Activated naive CD8-positive, alpha-beta T cell treated with anti-CD3 and anti-CD28 coated beads, Interleukin-2, amount 10 ng/mL, durations not matched to agents 7 days and 5 days (primary cell): ENCODE results near the gene WNT2B. TPM values are rescaled to one million over a fixed set of nuclear protein-coding genes. Genes with fewer than 3 reads are reported as not detected.
"Not testable (repeated sequence)": the region's sequence is repeated elsewhere in the genome, so short reads cannot be mapped to it uniquely, and the experiment has no call there.

Experiments used
- ATAC-seq: fragments of 150-1000 bp; cut with Tn5 transposase; one replicate; pipeline ENCODE4 v1.10.0; 2021; ENCODE audit warnings: low read depth, moderate library complexity
- POLR2A ChIA-PET: fragments of 350-600 bp; sonication (Branson Sonifier 250); formaldehyde crosslinking; loops from one replicate; lab custom pipeline; 2021; ENCODE audit warnings: antibody characterized with exemption; lab: Charles Lee
- DNase-seq: peaks from one replicate; pipeline ENCODE4 v3.0.0; 2021
- H3K27ac Mint-ChIP-seq: one replicate; pipeline ENCODE4 v1.8.0; 2022; ENCODE audit warnings: mild to moderate bottlenecking, mixed read lengths
- H3K27me3 Mint-ChIP-seq: one replicate; pipeline ENCODE4 v1.8.0; 2022; ENCODE audit warnings: mild to moderate bottlenecking, moderate library complexity, mixed read lengths
- H3K36me3 Mint-ChIP-seq: one replicate; pipeline ENCODE4 v1.8.0; 2021; ENCODE audit warnings: mild to moderate bottlenecking, mixed read lengths
- H3K4me1 Mint-ChIP-seq: one replicate; pipeline ENCODE4 v1.8.0; 2021; ENCODE audit warnings: mixed read lengths
- H3K4me3 Mint-ChIP-seq: one replicate; pipeline ENCODE4 v1.8.0; 2022; ENCODE audit warnings: mild to moderate bottlenecking, moderate library complexity, mixed read lengths
- H3K9me3 Mint-ChIP-seq: one replicate; pipeline ENCODE4 v1.8.0; 2021; ENCODE audit warnings: mixed read lengths
- total RNA-seq, 2 experiments: library from RNA; stranded (reverse); gene quantifications; one replicate each; pipeline ENCODE4 v1.2.3, GENCODE V29; 2021

Gene WNT2B
- under 1 TPM; 0.22 to 0.34 TPM for total RNA-seq

DNA sequence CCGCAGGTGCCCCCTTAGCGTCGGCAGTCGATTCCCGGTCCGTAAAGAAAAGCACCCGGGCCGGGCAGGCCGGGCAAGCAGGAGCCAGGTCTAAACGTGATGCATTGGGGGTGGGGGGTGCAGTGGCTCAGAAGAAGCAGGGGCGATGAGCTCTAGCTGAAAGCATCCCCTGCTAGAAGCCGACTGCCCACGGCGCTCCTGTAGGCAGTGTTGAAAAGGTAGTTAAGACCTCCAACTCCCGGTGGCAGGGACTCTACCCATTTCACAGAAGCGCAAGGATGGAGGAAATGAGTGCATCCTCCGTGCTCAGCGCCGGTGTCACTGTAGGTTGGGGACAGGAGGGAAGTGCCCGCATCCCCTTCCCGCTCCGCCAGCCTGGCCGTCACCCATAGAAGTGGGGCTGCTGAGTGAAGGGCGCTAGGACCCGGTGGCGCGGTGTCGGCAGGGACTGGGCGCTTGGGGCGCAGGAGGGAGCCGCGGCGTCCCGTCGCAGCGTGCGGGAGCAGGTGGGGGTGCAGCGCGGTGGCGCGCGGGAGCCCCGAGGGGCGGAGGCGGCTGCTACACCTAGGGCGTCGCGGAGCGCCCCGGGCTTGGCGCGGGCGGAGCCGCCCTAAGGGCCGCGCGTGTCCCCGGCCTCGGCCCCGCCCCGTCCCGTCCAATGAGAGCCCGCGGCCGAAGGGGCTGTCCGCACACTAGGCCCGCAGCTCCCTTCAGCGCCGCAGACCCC lies at the start of gene WNT2B:
WNT2B (plus strand) TSS at position 688 of the 727 bp plus-strand sequence. CDS start 298 bp downstream, outside the sequence.
- Mint-ChIP-seq H3K36me3 (no peaks in the 10 kb centered on the region), H3K27ac (no peak within 1 kb of the TSS), H3K9me3 (no peaks in the 10 kb centered on the region), H3K4me3 (peak within 1 kb of the TSS; percentile 75), H3K27me3 (peaks cover 55% of the 10 kb centered on the region), H3K4me1 (peaks cover 1% of the 10 kb centered on the region)
- peak; percentile 68 for DNase-seq
- POLR2A ChIA-PET, result no interaction called here
- ATAC-seq, result peak; percentile 81

DNA sequence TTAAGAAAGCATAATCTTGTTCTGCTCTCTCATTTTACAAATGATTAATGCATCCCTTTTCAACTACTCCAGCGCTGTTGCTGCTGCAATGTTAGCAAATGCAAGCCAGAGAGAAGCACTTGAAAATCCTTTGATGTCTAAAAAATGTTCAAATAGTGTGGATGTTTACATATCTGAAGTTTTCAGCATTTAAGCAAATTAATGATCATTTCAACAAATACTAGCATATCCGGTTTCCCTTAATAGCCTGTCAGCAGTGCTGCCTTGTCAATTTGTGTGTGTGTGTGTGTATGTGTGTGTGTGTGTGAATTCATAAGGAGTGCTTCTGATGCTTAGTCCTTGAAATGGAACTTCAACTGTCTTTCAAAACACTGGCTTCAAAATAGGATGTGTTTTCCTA lies 48.1 kb upstream of the WNT2B start:
- ATAC-seq, result no peak
- H3K4me3 Mint-ChIP-seq, result no peak overlapping the region

DNA sequence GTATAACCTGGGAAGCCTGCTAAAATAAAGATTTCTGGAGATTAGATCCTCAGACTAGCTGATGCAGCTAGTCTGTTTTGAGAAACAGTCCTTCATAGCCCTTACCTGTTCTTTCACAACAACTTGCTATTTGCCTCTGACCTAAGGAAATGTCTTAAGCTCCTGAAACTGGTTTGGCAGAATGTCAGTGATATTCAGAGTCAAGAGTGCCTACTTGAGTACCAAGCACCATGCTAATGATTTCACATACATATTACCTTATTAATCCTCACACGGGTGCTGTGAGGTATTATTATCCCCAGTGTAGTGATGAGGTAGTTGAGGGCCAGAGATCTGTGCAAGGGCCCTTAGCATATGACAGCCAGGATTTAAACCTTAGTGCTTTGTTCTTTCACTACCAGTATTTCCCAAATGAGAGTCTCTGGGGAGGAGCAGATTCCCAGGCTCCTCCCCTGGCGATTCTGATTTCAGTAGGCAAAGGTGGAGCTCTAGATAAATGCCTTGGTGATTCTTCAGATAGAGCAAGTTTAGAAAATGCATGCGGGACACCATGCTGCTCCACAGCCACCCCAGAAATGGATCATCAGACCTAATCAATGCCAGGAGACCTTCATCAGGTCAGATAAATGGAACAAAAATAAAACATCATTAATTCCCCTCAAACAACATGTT lies 47.4 kb upstream of the WNT2B start:
- H3K4me3 Mint-ChIP-seq, result no peak overlapping the region
- POLR2A ChIA-PET, result no interaction called here
- peaks cover 9% of the 10 kb centered on the region for H3K4me1 Mint-ChIP-seq
- no peak for ATAC-seq
- H3K36me3 Mint-ChIP-seq, result no peaks in the 10 kb centered on the region
- no peak overlapping the region for H3K27ac Mint-ChIP-seq
- peaks cover 8% of the 10 kb centered on the region for H3K27me3 Mint-ChIP-seq
- DNase-seq, result no peak
- H3K9me3 Mint-ChIP-seq, result no peaks in the 10 kb centered on the region

More for the DNA sequence above, 48.1 kb upstream of the WNT2B start:
- Mint-ChIP-seq H3K27me3 (peaks cover 7% of the 10 kb centered on the region), H3K4me1 (peaks cover 2% of the 10 kb centered on the region), H3K27ac (no peak overlapping the region), H3K36me3 (no peaks in the 10 kb centered on the region), H3K9me3 (no peaks in the 10 kb centered on the region)
- DNase-seq, result no peak
- POLR2A ChIA-PET, result no interaction called here

DNA sequence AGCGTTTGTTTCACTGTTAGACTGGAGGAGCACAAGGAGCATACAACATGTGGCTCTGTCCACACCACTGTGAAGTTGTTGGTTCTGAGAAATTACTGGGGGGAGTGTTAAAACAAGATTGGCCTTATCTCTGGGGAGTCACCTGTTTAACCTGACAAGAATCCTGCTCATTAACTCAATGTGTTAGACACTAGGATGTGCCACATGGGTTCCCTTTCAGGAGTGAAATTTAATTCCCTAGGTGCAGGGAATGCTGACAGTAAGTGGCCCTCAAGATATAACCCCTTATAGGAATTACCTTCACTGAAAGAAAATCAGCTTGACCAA lies 45.8 kb upstream of the WNT2B start:
- Mint-ChIP-seq H3K9me3 (no peaks in the 10 kb centered on the region), H3K4me1 (peaks cover 9% of the 10 kb centered on the region), H3K4me3 (no peak overlapping the region), H3K27ac (no peak overlapping the region), H3K27me3 (peaks cover 13% of the 10 kb centered on the region), H3K36me3 (no peaks in the 10 kb centered on the region)
- POLR2A ChIA-PET, result no interaction called here
- ATAC-seq, result no peak
- no peak for DNase-seq

DNA sequence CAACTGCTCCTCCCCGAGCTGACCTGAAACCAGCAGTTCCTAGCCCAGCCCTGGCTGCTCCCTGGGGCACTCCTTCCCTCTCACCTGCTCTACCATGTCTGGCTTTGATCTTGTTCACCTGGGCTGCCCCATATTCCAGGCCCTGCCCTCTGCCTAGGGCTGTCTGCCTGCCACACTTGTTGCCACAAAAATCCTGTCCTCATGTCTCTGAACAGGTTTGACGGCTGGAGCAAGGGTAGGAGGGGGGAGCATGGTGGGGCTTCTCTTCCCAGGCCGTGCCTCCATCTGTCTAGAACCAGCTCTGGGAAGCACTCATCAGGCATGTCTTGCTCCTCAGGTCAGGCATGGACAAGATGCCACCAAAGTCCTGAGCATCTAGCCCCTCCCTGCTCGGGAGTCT lies 44.3 kb upstream of the WNT2B start:
- POLR2A ChIA-PET, result no interaction called here
- Mint-ChIP-seq H3K36me3 (no peaks in the 10 kb centered on the region), H3K4me3 (no peak overlapping the region), H3K4me1 (peaks cover 9% of the 10 kb centered on the region), H3K27me3 (peaks cover 25% of the 10 kb centered on the region), H3K27ac (no peak overlapping the region), H3K9me3 (no peaks in the 10 kb centered on the region)
- ATAC-seq, result no peak
- DNase-seq, result no peak

DNA sequence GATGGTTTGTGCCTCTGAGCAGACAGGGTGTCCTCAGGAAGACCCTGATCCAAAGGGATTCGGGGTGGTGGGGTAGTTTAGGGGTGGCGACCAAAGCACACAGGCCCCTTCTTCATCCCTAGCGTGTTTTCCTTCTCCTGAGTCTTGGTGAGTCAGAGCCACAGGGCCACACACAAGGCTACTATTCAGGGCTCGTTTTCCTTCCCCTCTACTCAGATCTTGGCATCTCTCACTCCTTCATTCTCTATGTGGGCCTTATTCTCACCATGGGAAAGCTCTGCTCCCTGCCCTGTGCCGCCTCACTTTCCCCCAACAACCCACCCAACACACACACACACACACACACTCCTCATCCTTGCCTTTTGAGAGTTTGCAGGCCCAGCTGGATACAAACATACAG lies 43.6 kb upstream of the WNT2B start:
- DNase-seq (no peak), ATAC-seq (no peak)
- Mint-ChIP-seq H3K4me3 (no peak overlapping the region), H3K36me3 (no peaks in the 10 kb centered on the region), H3K4me1 (peaks cover 9% of the 10 kb centered on the region), H3K27ac (peak overlapping the region; percentile 22), H3K9me3 (no peaks in the 10 kb centered on the region), H3K27me3 (peaks cover 25% of the 10 kb centered on the region)
- POLR2A ChIA-PET, result no interaction called here

DNA sequence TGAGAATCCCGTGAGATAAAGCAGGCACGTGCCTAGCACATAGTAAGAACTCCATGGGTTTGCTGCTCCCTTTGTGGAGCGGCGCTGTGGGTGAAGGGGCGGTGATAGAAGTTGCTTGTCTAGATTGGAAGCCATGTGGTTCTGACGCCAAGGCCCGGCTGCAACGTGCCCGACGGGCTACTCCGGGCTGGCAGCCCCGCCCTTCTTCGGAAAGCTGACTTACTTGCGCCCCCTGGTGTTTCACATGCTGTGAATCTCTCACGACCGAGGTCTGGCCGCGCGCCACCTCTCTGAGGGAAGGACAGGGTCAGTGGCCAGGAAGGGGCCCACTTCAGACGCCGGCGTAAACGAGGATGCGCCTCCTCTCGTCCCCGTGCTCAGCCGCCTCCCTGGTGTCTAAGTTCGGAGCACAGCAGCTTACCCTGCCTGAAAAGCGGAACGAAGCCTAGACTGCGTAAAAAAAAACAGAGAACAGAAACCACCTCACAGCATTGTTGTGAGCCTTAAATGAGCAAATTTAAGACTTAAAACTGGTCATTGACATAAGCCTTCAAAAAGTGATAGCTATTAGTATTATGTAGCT lies 42.6 kb upstream of the WNT2B start:
- Mint-ChIP-seq H3K27me3 (peaks cover 25% of the 10 kb centered on the region), H3K9me3 (no peaks in the 10 kb centered on the region), H3K4me1 (peaks cover 9% of the 10 kb centered on the region), H3K36me3 (no peaks in the 10 kb centered on the region), H3K4me3 (peak overlapping the region; percentile 83), H3K27ac (peak overlapping the region; percentile 56)
- POLR2A ChIA-PET, result no interaction called here
- ATAC-seq (peak; percentile 93), DNase-seq (peak; percentile 82)

DNA sequence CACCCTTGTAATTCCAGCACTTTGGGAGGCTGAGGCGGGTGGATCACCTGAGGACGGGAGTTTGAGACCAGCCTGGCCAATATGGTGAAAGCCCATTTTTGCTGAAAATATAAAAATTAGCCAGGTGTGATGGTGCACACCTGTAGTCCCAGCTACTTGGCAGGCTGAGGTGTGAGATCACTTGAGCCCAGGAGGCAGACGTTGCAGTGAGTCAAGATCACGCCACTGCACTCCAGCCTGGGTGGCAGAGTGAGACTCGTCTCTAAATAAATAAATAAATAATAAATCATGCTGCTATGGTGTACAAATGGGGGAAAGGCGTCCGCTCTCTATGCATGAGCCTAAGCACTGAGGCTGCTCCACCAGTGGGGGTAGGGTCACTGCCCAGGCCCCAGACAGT lies 38.4 kb upstream of the WNT2B start:
- H3K27me3 Mint-ChIP-seq, result peaks cover 35% of the 10 kb centered on the region
- H3K36me3 Mint-ChIP-seq, DNase-seq, H3K4me3 Mint-ChIP-seq, H3K9me3 Mint-ChIP-seq, POLR2A ChIA-PET, ATAC-seq, H3K27ac Mint-ChIP-seq, H3K4me1 Mint-ChIP-seq: not testable (repeated sequence)

DNA sequence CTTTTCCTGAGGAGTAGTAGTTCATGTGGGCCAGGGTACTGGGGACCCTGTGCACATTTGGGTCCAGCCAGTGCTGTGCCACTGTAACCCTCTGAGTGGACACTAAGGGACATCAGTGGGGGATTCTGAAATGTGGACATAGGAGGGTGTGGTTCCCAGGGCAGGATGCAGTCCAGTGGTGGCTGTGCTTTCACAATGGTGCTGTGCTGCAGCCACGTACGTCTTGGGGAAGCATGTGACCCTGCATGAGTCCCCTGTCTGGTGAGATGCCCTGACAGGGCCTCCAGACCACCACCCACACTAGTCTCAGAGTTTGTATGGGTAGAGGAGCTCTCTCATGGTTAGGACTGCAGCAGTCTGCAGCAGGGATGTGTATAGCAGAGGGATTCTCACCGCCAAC lies 37.8 kb upstream of the WNT2B start:
- no peak for ATAC-seq
- Mint-ChIP-seq H3K4me1 (peaks cover 4% of the 10 kb centered on the region), H3K4me3 (no peak overlapping the region), H3K36me3 (no peaks in the 10 kb centered on the region), H3K27ac (no peak overlapping the region), H3K27me3 (peaks cover 36% of the 10 kb centered on the region), H3K9me3 (peaks cover 1% of the 10 kb centered on the region)
- POLR2A ChIA-PET, result no interaction called here
- DNase-seq, result no peak

DNA sequence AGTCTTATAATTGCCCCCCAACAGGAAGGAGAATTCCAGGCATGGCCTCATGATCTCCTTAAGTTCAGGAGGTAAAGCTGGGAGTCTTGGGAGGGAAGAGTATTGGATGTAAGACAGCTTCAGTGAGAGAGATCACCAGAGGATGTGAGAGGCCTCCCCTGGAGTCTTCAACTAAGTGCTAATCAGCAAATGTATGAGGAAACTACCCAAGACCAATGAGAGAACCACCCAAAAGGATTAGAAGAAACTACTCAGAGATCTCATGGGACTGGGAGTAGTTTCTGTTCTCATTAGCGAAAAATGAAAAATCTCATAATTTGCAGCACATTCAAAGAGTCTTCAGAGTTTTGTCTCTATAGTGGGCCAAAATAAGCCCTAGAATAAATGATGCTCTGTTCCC lies 36.6 kb upstream of the WNT2B start:
- no peak for DNase-seq
- peaks cover 8% of the 10 kb centered on the region for H3K9me3 Mint-ChIP-seq
- POLR2A ChIA-PET, result no interaction called here
- ATAC-seq, result no peak
- H3K4me1 Mint-ChIP-seq, result no peaks in the 10 kb centered on the region
- H3K27ac Mint-ChIP-seq, result no peak overlapping the region
- H3K27me3 Mint-ChIP-seq, result peaks cover 38% of the 10 kb centered on the region
- no peaks in the 10 kb centered on the region for H3K36me3 Mint-ChIP-seq
- no peak overlapping the region for H3K4me3 Mint-ChIP-seq

DNA sequence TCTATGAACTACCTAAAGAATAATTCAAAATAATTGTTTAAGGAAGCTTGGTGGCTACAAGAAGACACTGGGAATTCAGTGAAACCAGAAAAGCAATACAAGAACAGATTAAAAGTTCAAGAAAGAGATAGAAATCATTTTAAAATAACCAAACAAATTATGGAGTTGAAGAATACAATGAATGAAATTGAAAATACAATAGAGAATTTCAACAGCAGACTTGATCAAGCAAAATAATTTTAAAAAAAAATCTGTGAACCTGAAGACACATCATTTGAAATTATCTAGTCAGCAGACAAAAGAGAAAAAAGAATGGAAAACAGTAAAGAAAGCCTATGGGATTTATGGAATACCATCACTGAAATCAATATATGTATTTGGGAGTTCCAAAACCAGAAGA lies 31.2 kb upstream of the WNT2B start:
- Mint-ChIP-seq H3K27me3 (peaks cover 24% of the 10 kb centered on the region), H3K4me1 (no peaks in the 10 kb centered on the region), H3K27ac (no peak overlapping the region), H3K36me3 (peaks cover 3% of the 10 kb centered on the region), H3K4me3 (no peak overlapping the region), H3K9me3 (peaks cover 17% of the 10 kb centered on the region)
- POLR2A ChIA-PET, result no interaction called here
- ATAC-seq (no peak), DNase-seq (no peak)

DNA sequence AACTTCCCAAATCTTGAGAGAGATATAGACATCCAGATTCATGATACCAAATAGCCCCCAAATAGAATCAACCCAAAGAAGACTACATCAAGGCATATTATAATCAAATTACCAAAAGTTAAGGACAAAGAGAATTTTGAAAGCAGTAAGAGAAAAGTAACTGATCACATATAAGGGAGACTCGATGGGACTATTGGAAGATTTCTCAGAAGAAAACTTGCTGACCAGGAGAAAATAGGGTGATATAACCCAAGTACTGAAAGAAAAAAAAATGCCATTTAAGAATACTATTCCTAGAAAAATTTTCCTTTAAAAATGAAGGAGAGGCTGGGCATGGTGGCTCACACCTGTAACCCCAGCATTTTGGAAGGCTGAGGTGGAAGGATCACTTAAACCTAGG lies 30.5 kb upstream of the WNT2B start:
- POLR2A ChIA-PET, result no interaction called here
- Mint-ChIP-seq H3K27me3 (peaks cover 25% of the 10 kb centered on the region), H3K36me3 (peaks cover 3% of the 10 kb centered on the region), H3K9me3 (peaks cover 17% of the 10 kb centered on the region), H3K4me1 (no peaks in the 10 kb centered on the region), H3K4me3 (no peak overlapping the region), H3K27ac (no peak overlapping the region)
- no peak for DNase-seq
- no peak for ATAC-seq

DNA sequence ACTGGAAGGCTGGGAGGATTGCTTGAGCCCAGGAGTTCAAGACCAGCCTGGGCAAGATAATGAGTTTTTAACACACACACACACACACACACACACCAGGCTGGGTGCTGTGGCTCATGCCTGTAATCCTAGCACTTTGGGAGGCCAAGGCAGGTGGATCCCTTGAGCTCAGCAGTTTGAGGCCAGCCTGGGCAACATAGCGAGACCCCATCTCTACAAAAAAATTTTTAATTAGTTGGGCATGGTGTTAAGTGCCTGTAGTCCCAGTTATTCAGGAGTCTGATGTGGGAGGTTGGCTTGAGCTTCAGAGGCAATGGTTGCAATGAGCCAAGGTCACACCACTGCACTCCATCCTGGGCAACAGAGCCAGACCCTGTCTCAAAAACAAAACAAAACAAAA lies 22.7 kb upstream of the WNT2B start:
- H3K9me3 Mint-ChIP-seq, H3K4me3 Mint-ChIP-seq, POLR2A ChIA-PET, H3K27ac Mint-ChIP-seq, ATAC-seq, H3K4me1 Mint-ChIP-seq, H3K36me3 Mint-ChIP-seq, DNase-seq: not testable (repeated sequence)
- peaks cover 28% of the 10 kb centered on the region for H3K27me3 Mint-ChIP-seq

DNA sequence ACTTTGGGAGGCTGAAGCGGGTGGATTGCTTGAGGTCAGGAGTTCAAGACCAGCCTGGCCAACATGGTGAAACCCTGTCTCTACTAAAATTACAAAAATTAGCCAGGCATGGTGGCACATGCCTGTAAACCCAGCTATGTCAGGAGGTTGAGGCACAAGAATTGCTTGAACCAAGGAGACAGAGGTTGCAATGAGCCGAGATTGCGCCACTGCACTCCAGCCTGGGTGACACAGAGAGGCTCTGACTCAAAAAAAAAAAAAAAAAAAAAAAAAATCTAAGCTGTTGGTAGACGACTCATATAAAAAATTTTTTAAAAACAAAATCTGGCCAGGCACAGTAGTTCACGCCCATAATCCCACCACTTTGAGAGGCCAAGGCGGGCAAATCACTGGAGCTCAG lies 21.1 kb upstream of the WNT2B start:
- H3K27ac Mint-ChIP-seq, H3K4me1 Mint-ChIP-seq, DNase-seq, H3K9me3 Mint-ChIP-seq, POLR2A ChIA-PET, H3K4me3 Mint-ChIP-seq, H3K36me3 Mint-ChIP-seq, ATAC-seq: not testable (repeated sequence)
- peaks cover 22% of the 10 kb centered on the region for H3K27me3 Mint-ChIP-seq
